Calu3 (cell line): ENCODE data around the gene SMARCA4. TPM values are rescaled to one million over a fixed set of nuclear protein-coding genes. Genes with fewer than 3 reads are reported as not detected.

ENCODE experiments used
- BruUV-seq: library from RNA; stranded (reverse); fragments of 400-500 nt; replicated peaks from 2 replicates; lab custom pipeline; 2021; lab: Mats Ljungman, UMichigan
- CTCF ChIA-PET: fragments of 300-600 bp; sonication (Branson Sonifier 250); formaldehyde crosslinking; loops from one replicate; lab custom pipeline; 2022; ENCODE audit warnings: antibody characterized with exemption; lab: Charles Lee
- DNase-seq: peaks from one replicate; pipeline ENCODE4 v3.0.0; 2022
- H3K27ac Mint-ChIP-seq: one replicate; pipeline ENCODE4 v1.8.0; 2022; ENCODE audit warnings: mixed read lengths; ENCODE audit not compliant: unreplicated experiment
- H3K27me3 Mint-ChIP-seq: one replicate; pipeline ENCODE4 v1.8.0; 2022; ENCODE audit warnings: mixed read lengths; ENCODE audit not compliant: unreplicated experiment
- H3K36me3 Mint-ChIP-seq: one replicate; pipeline ENCODE4 v1.8.0; 2022; ENCODE audit warnings: mild to moderate bottlenecking, moderate library complexity, mixed read lengths; ENCODE audit not compliant: insufficient read depth, unreplicated experiment
- H3K4me1 Mint-ChIP-seq: one replicate; pipeline ENCODE4 v1.8.0; 2022; ENCODE audit warnings: mild to moderate bottlenecking, low read depth, mixed read lengths; ENCODE audit not compliant: unreplicated experiment
- H3K4me3 Mint-ChIP-seq: one replicate; pipeline ENCODE4 v1.8.0; 2022; ENCODE audit warnings: mild to moderate bottlenecking, low read depth, moderate library complexity, mixed read lengths; ENCODE audit not compliant: unreplicated experiment
- H3K9me3 Mint-ChIP-seq: one replicate; pipeline ENCODE4 v1.8.0; 2022; ENCODE audit warnings: low read depth, mixed read lengths; ENCODE audit not compliant: unreplicated experiment
- intact Hi-C: fragments of 100-400 bp; cut with micrococcal nuclease; formaldehyde crosslinking; loops from one replicate; pipeline ENCODE4 v1.10.0; 2022; ENCODE audit not compliant: unreplicated experiment
- total RNA-seq: library from RNA; stranded (reverse); gene quantifications from 2 replicates; pipeline ENCODE4 v1.2.3, GENCODE V29; 2022
- TF ChIP-seq, protein P1 (sequence below): fragments of 200-600 bp; IDR thresholded peaks from one replicate; pipeline ENCODE4 v1.8.0; 2022; ENCODE audit warnings: antibody characterized with exemption; ENCODE audit not compliant: unreplicated experiment

Gene SMARCA4
- total RNA-seq, 1 experiment from 2014 or later = 116 TPM

DNA sequence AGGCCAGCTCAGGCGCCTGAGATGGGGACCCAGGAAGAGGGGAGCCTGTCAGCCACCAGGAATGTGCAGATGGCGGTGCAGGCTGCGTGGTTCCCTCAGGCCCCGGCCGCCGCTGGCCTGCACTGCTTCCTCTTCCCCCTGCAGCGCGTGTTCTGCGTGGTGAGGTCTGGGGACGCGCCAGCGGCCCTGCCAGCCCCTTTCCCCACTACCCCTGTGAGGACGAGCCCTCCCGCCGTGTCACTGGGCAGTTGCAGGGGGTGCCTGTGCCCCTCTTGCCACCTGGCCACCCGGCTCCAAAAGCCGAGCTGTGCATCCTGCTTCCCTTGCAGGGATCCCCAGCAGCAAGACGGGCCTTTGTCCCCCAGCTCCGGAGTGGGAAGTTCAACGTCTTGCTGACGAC, 58.4 kb downstream of the SMARCA4 start:
- CTCF ChIA-PET = no interaction called here
- Mint-ChIP-seq H3K27me3 (no peaks in the 10 kb centered on the region), H3K36me3 (peaks cover 41% of the 10 kb centered on the region), H3K4me1 (peaks cover 14% of the 10 kb centered on the region), H3K4me3 (no peak overlapping the region), H3K27ac (peak overlapping the region; percentile 80), H3K9me3 (no peaks in the 10 kb centered on the region)
- intact Hi-C loops = loop anchor here (5.0 kb wide), 1 partner anchor 82 kb away; no protein-coding TSS in a partner anchor
- no peak for DNase-seq
- TF ChIP-seq, protein P1, sequence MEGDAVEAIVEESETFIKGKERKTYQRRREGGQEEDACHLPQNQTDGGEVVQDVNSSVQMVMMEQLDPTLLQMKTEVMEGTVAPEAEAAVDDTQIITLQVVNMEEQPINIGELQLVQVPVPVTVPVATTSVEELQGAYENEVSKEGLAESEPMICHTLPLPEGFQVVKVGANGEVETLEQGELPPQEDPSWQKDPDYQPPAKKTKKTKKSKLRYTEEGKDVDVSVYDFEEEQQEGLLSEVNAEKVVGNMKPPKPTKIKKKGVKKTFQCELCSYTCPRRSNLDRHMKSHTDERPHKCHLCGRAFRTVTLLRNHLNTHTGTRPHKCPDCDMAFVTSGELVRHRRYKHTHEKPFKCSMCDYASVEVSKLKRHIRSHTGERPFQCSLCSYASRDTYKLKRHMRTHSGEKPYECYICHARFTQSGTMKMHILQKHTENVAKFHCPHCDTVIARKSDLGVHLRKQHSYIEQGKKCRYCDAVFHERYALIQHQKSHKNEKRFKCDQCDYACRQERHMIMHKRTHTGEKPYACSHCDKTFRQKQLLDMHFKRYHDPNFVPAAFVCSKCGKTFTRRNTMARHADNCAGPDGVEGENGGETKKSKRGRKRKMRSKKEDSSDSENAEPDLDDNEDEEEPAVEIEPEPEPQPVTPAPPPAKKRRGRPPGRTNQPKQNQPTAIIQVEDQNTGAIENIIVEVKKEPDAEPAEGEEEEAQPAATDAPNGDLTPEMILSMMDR = no peak
- BruUV-seq = no TSS peak

DNA sequence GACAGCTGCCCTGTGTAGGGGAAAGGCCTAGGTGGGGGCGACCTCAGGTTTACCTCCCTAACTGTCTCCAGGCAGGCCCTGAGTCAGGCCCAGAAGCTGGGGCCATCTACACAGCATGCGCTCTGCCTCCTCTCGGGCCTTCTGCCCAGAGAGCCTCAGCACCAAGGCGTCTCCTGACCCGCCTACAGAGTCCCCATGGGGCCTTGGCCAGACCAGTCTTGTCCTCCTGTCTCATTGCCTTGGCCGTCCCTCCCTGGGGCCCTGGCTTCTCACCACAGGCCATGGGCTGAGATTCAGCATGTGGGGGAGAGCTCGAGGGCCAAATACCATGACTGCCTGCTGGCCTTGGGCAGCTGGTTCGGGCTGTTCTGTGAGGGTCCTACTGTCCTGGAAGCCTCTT, 59.0 kb downstream of the SMARCA4 start:
- TF ChIP-seq, protein P1 = no peak
- CTCF ChIA-PET = no interaction called here
- no peak overlapping the region for H3K27ac Mint-ChIP-seq
- no peaks in the 10 kb centered on the region for H3K9me3 Mint-ChIP-seq
- H3K4me3 Mint-ChIP-seq = no peak overlapping the region
- no peaks in the 10 kb centered on the region for H3K27me3 Mint-ChIP-seq
- intact Hi-C loops = loop anchor here (5.0 kb wide), 1 partner anchor 83 kb away; no protein-coding TSS in a partner anchor
- H3K36me3 Mint-ChIP-seq = peaks cover 37% of the 10 kb centered on the region
- no TSS peak for BruUV-seq
- DNase-seq = no peak
- peaks cover 14% of the 10 kb centered on the region for H3K4me1 Mint-ChIP-seq

DNA sequence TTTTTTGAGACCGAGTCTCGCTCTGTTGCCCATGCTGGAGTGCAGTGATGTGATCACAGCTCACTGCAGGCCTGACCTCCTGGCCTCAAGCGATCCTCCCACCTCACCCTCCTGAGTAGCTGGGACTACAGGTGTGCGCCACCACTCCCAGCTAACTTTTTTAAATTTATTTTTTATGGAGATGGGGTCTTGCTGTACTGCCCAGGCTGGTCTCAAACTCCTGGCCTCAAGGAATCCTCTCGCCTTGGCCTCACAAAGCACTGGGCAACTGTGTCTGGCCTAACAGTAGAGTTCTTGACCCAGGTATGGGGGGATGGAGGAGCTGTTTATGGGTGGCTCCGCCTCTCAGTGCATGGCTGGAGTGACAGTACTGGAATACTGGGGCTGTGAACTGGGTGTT, 59.6 kb downstream of the SMARCA4 start:
- BruUV-seq = no TSS peak
- Mint-ChIP-seq H3K36me3 (peaks cover 36% of the 10 kb centered on the region), H3K27ac (no peak overlapping the region), H3K9me3 (no peaks in the 10 kb centered on the region), H3K27me3 (no peaks in the 10 kb centered on the region), H3K4me1 (peaks cover 14% of the 10 kb centered on the region), H3K4me3 (no peak overlapping the region)
- intact Hi-C loops = no loop called here
- no peak for DNase-seq
- CTCF ChIA-PET = no interaction called here
- TF ChIP-seq, protein P1 = no peak

DNA sequence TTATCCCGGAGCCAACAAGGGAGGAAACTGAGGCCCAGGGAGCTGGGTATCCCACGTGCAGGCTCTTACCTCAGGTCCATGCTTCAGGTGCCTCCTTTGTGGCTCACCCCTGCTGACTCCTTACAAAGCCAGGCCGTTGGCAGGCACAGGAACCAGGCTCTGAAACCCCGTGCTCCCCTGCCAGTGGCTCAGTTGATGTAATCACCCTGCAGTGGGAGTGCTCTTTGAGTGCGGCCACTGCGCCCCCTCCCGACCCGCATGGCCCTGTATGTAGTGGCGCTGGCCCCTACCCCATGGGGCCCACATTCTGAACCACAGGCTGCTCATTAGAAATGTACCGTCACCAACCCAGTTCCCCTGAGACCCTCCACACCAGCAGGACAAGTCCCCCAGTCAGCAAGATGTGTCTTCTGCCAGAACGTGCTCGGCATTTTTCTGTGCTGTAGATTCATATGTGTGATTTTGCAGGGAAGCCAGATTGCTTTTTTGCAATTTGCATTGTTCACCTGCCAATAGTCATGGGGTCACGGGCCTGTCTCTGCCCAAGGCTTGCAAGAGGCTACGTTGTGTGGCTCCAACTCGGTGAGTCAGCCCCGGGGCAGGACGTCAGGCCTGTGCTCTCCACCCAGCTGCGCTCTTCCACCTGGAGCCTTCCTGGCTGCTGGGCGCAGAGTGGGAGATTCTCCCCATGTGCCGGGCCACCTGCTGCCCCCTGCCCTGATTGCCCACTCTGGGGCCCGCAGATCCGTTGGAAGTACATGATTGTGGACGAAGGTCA, 60.3 kb downstream of the SMARCA4 start:
- Mint-ChIP-seq H3K9me3 (no peaks in the 10 kb centered on the region), H3K4me1 (peaks cover 14% of the 10 kb centered on the region), H3K4me3 (no peak overlapping the region), H3K36me3 (peaks cover 40% of the 10 kb centered on the region), H3K27me3 (no peaks in the 10 kb centered on the region), H3K27ac (no peak overlapping the region)
- TF ChIP-seq, protein P1 = no peak
- DNase-seq = no peak
- intact Hi-C loops = no loop called here
- CTCF ChIA-PET = no interaction called here
- BruUV-seq = no TSS peak
